ENCODE results near the gene NLGN4Y. TPM values are rescaled to one million over a fixed set of nuclear protein-coding genes. Genes with fewer than 3 reads are reported as not detected.

Gene NLGN4Y
- total and polyA plus RNA-seq, 2 of the 13 experiments (the other 11 are each of a cell fraction or from before 2014, with no cell fraction given), result 6.0 to 16.5 TPM

DNA sequence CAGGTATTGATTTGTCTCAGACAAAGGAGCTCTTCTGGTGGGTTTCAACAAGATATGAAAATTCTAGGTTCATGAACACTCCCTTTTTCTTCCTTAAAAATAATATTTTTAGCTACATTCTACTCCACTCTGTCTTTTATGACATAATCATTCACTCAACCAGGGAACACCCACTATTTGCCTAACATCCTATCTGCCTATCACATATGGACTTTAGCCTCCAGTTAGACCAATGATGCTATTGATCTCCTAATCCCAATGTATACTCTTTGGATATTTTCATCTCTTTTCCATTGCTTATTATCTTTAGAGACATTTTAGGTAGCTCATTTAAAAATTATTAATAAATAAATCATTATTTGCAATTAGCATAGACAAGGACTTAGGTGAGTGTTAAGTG, 110.6 kb downstream of the NLGN4Y start (continued):
- TF ChIP-seq BRCA1 (CRISPR knock-in tag; IDR thresholded peaks at IDR 0.05), result no peak
- TF ChIP-seq, protein P1, sequence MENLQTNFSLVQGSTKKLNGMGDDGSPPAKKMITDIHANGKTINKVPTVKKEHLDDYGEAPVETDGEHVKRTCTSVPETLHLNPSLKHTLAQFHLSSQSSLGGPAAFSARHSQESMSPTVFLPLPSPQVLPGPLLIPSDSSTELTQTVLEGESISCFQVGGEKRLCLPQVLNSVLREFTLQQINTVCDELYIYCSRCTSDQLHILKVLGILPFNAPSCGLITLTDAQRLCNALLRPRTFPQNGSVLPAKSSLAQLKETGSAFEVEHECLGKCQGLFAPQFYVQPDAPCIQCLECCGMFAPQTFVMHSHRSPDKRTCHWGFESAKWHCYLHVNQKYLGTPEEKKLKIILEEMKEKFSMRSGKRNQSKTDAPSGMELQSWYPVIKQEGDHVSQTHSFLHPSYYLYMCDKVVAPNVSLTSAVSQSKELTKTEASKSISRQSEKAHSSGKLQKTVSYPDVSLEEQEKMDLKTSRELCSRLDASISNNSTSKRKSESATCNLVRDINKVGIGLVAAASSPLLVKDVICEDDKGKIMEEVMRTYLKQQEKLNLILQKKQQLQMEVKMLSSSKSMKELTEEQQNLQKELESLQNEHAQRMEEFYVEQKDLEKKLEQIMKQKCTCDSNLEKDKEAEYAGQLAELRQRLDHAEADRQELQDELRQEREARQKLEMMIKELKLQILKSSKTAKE (CRISPR knock-in tag; IDR thresholded peaks at IDR 0.05; ENCODE audit: borderline replicate concordance), result no peak
- 0 out of 2 replicates have a peak, but pooled peaks have one; percentile 13 for TF ChIP-seq GATAD2A (CRISPR knock-in tag; IDR thresholded peaks at IDR 0.05)
- 0 out of 2 replicates have a peak, but pooled peaks have one; percentile 7 for TF ChIP-seq FOXA3 (CRISPR knock-in tag; IDR thresholded peaks at IDR 0.05)
- TF ChIP-seq ZNF446 (CRISPR knock-in tag; IDR thresholded peaks at IDR 0.05), result no peak
- TF ChIP-seq, protein P2, sequence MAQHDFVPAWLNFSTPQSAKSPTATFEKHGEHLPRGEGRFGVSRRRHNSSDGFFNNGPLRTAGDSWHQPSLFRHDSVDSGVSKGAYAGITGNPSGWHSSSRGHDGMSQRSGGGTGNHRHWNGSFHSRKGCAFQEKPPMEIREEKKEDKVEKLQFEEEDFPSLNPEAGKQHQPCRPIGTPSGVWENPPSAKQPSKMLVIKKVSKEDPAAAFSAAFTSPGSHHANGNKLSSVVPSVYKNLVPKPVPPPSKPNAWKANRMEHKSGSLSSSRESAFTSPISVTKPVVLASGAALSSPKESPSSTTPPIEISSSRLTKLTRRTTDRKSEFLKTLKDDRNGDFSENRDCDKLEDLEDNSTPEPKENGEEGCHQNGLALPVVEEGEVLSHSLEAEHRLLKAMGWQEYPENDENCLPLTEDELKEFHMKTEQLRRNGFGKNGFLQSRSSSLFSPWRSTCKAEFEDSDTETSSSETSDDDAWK (CRISPR knock-in tag; IDR thresholded peaks at IDR 0.05), result no peak
- TF ChIP-seq RARG (CRISPR knock-in tag; IDR thresholded peaks at IDR 0.05; ENCODE audit: low read depth), result no peak
- TF ChIP-seq ZNF282 (IDR thresholded peaks at IDR 0.05; ENCODE audit: partially characterized antibody), result no peak
- TF ChIP-seq MTF2 (CRISPR knock-in tag; IDR thresholded peaks at IDR 0.05; ENCODE audit: borderline replicate concordance), result no peak
- TF ChIP-seq ZNF230 (CRISPR knock-in tag; IDR thresholded peaks at IDR 0.05), result no peak

DNA sequence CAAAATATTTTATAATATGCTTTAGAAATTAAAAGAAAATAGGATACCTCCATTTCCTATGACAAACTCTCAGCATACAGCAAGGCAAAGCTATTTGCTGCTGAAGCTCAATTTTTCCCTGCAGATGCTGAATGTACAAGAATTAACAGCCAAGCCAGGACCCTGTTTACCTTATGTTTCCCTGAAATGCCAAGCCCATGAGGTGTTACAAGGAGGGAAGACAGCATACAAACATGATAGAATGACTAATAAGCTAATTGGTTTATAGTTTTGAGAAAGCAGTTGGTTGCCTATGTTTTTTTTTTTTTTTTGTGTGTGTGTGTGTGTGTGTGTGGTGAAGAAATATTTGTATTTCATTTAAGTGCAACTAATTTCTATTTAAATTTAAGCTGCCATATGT, 113.2 kb downstream of the NLGN4Y start:
- TF ChIP-seq ZNF350 (CRISPR knock-in tag; IDR thresholded peaks at IDR 0.05; ENCODE audit: borderline replicate concordance, low read depth) (no peak), KMT2B (CRISPR knock-in tag; IDR thresholded peaks at IDR 0.05) (no peak), BRD4 (CRISPR knock-in tag; IDR thresholded peaks at IDR 0.05) (no peak), HIVEP1 (CRISPR knock-in tag; IDR thresholded peaks at IDR 0.05) (no peak), KAT8 (CRISPR knock-in tag; IDR thresholded peaks at IDR 0.05) (no peak), POLR2AphosphoS2 (IDR thresholded peaks at IDR 0.05; ENCODE audit: low read depth, low read length) (no peak), ZNF546 (CRISPR knock-in tag; conservative IDR thresholded peaks at IDR 0.05) (no peak)
- BruUV-seq (replicated peaks), result no TSS peak
- CTCF ChIA-PET (ENCODE audit: low intra/inter-chr PET ratio, low total read pairs), result no interaction called here
- H3K79me2 ChIP-seq (ENCODE audit: insufficient read depth, low read length), result no peaks in the 10 kb centered on the region
- FAIRE-seq (no peak), DNase-seq (ENCODE audit: low spot score) (no peak), ATAC-seq (no peak)
- POLR2A ChIA-PET, result no interaction called here
- H3K4me1 ChIP-seq (ENCODE audit: insufficient read depth, low read length), result peaks cover 27% of the 10 kb centered on the region
- H3K4me3 ChIP-seq (replicated peaks in 1 of 3; ENCODE audit: insufficient read depth in 1 of 3, low read depth in 2 of 3, low read length in 3 of 3), result no peak overlapping the region
- H3K36me3 ChIP-seq (replicated peaks in 1 of 2; ENCODE audit: control insufficient read depth in 1 of 2, insufficient read depth in 2 of 2, low read length in 2 of 2), result no peaks in the 10 kb centered on the region
- H3K27ac ChIP-seq (ENCODE audit: extremely low read length, insufficient read depth, low read length), result no peak overlapping the region
- in situ Hi-C loops (cut with HindIII; ENCODE audit: extremely low pct_ligation_motif_present, low pct_unique_long_range_greater_than_20kb) (no loop called here), intact Hi-C loops (cut with micrococcal nuclease; ENCODE audit: unreplicated experiment) (no loop called here)
- H4K20me1 ChIP-seq (ENCODE audit: insufficient read depth, low read length), result no peaks in the 10 kb centered on the region
- no peaks in the 10 kb centered on the region for H3K27me3 ChIP-seq (ENCODE audit: control insufficient read depth in 1 of 2, insufficient read depth in 2 of 2, low read length in 2 of 2)
- no peak overlapping the region for H3K4me2 ChIP-seq (ENCODE audit: low read depth, low read length)
- H2AFZ ChIP-seq (ENCODE audit: low read length), result no peak overlapping the region
- no peak overlapping the region for H3K9ac ChIP-seq (ENCODE audit: insufficient read depth, low read depth, low read length)
- no peaks in the 10 kb centered on the region for H3K9me3 ChIP-seq (ENCODE audit: low read length)

All from HepG2 (cell line).